ENCODE data around the gene INSM2.

The INSM2 gene

DNA sequence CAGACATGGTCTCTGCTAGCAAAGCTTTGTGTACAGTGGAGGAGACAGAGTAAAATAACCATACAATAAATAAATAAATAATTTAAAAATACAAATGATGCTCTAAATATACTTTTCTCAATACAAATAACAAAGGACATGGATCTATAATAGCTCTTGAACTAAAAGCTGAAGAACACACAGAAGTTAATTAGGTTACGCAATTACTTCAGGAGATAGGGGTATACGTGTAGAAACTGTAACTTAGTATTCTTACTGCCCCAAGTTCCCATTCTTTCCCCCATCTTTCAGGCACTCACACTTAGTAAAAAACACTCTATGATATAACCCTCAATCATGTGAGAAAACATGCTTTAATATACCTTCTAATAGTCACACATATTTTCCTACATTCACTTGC lies 44.2 kb downstream of the INSM2 start:
- TF ChIP-seq, protein P1, sequence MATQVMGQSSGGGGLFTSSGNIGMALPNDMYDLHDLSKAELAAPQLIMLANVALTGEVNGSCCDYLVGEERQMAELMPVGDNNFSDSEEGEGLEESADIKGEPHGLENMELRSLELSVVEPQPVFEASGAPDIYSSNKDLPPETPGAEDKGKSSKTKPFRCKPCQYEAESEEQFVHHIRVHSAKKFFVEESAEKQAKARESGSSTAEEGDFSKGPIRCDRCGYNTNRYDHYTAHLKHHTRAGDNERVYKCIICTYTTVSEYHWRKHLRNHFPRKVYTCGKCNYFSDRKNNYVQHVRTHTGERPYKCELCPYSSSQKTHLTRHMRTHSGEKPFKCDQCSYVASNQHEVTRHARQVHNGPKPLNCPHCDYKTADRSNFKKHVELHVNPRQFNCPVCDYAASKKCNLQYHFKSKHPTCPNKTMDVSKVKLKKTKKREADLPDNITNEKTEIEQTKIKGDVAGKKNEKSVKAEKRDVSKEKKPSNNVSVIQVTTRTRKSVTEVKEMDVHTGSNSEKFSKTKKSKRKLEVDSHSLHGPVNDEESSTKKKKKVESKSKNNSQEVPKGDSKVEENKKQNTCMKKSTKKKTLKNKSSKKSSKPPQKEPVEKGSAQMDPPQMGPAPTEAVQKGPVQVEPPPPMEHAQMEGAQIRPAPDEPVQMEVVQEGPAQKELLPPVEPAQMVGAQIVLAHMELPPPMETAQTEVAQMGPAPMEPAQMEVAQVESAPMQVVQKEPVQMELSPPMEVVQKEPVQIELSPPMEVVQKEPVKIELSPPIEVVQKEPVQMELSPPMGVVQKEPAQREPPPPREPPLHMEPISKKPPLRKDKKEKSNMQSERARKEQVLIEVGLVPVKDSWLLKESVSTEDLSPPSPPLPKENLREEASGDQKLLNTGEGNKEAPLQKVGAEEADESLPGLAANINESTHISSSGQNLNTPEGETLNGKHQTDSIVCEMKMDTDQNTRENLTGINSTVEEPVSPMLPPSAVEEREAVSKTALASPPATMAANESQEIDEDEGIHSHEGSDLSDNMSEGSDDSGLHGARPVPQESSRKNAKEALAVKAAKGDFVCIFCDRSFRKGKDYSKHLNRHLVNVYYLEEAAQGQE (IDR thresholded peaks at IDR 0.05; ENCODE audit: insufficient replicate concordance, low read depth): no peak
- no peak for TF ChIP-seq GABPA (IDR thresholded peaks at IDR 0.05; ENCODE audit: low read depth)
- TF ChIP-seq, protein P2, sequence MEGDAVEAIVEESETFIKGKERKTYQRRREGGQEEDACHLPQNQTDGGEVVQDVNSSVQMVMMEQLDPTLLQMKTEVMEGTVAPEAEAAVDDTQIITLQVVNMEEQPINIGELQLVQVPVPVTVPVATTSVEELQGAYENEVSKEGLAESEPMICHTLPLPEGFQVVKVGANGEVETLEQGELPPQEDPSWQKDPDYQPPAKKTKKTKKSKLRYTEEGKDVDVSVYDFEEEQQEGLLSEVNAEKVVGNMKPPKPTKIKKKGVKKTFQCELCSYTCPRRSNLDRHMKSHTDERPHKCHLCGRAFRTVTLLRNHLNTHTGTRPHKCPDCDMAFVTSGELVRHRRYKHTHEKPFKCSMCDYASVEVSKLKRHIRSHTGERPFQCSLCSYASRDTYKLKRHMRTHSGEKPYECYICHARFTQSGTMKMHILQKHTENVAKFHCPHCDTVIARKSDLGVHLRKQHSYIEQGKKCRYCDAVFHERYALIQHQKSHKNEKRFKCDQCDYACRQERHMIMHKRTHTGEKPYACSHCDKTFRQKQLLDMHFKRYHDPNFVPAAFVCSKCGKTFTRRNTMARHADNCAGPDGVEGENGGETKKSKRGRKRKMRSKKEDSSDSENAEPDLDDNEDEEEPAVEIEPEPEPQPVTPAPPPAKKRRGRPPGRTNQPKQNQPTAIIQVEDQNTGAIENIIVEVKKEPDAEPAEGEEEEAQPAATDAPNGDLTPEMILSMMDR (IDR thresholded peaks at IDR 0.05; ENCODE audit: insufficient read depth, low read length): no peak
- no peak for TF ChIP-seq SPI1 (IDR thresholded peaks at IDR 0.05; ENCODE audit: borderline replicate concordance, low read depth)
- TF ChIP-seq POLR2AphosphoS5 (IDR thresholded peaks at IDR 0.05; ENCODE audit: low read depth): no peak
- H3K27me3 ChIP-seq (ENCODE audit: insufficient read depth, poor library complexity, severe bottlenecking): no peaks in the 10 kb centered on the region
- DNase-seq (ENCODE audit: low read depth in 1 of 2, low spot score in 1 of 2): no peak
- no peak overlapping the region for H3K27ac ChIP-seq (replicated peaks)
- no peak overlapping the region for H3K4me3 ChIP-seq (replicated peaks; ENCODE audit: insufficient read depth, low read length)

- no peak overlapping the region for H3K4me3 ChIP-seq (replicated peaks; ENCODE audit: insufficient read depth, low read length)
- DNase-seq (ENCODE audit: low read depth in 1 of 2, low spot score in 1 of 2): no peak
- TF ChIP-seq GABPA (IDR thresholded peaks at IDR 0.05; ENCODE audit: low read depth): no peak
- TF ChIP-seq, protein P1 (IDR thresholded peaks at IDR 0.05; ENCODE audit: insufficient replicate concordance, low read depth): no peak
Measured at GRCh38 chr14:35578639-35579038, 44.7 kb downstream of the INSM2 start.

More at GRCh38 chr14:35578639-35579038, 44.7 kb downstream of the INSM2 start:
- H3K27ac ChIP-seq (replicated peaks): no peak overlapping the region
- H3K27me3 ChIP-seq (ENCODE audit: insufficient read depth, poor library complexity, severe bottlenecking): no peaks in the 10 kb centered on the region

Measured in HL-60 (cell line).